HEK293T (cell line): ENCODE measurements around the gene EMSY.

Experiments
- BHLHE40 ChIP-seq: fragments of 450-650 bp; IDR thresholded peaks from 2 replicates; pipeline ENCODE4 v1.6.1; 2016; ENCODE audit warnings: mild to moderate bottlenecking, moderate library complexity, borderline replicate concordance
- ELF4 ChIP-seq: fragments of 450-650 bp; IDR thresholded peaks from 2 replicates; pipeline ENCODE4 v1.6.1; 2017; ENCODE audit warnings: antibody characterized with exemption
- FOXA1 ChIP-seq: fragments of 450-650 bp; IDR thresholded peaks from 2 replicates; pipeline ENCODE4 v1.6.1; 2016; ENCODE audit warnings: mild to moderate bottlenecking
- FOXK2 ChIP-seq: fragments of 450-650 bp; IDR thresholded peaks from 2 replicates; pipeline ENCODE4 v1.6.1; 2016; ENCODE audit warnings: mild to moderate bottlenecking
- FOXM1 ChIP-seq: fragments of 450-650 bp; IDR thresholded peaks from 2 replicates; pipeline ENCODE4 v1.6.1; 2017; ENCODE audit warnings: mild to moderate bottlenecking, borderline replicate concordance
- HDGF ChIP-seq: fragments of 450-650 bp; IDR thresholded peaks from 2 replicates; pipeline ENCODE4 v1.6.1; 2017; ENCODE audit warnings: antibody characterized with exemption, borderline replicate concordance
- LEF1 ChIP-seq: fragments of 450-650 bp; IDR thresholded peaks from 2 replicates; pipeline ENCODE4 v1.6.1; 2017; ENCODE audit warnings: mild to moderate bottlenecking, borderline replicate concordance
- NFRKB ChIP-seq: fragments of 450-650 bp; IDR thresholded peaks from 2 replicates; pipeline ENCODE4 v1.6.1; 2016; ENCODE audit warnings: mild to moderate bottlenecking, moderate library complexity
- SP1 ChIP-seq: fragments of 450-650 bp; IDR thresholded peaks from 2 replicates; pipeline ENCODE4 v1.6.1; 2017
- SUZ12 ChIP-seq: fragments of 450-650 bp; IDR thresholded peaks from 2 replicates; pipeline ENCODE4 v1.6.1; 2016; ENCODE audit warnings: mild to moderate bottlenecking

- TF ChIP-seq SUZ12 (no peak), ELF4 (no peak), BHLHE40 (no peak), LEF1 (no peak), FOXM1 (no peak), HDGF (no peak), SP1 (no peak), NFRKB (no peak), FOXK2 (no peak), FOXA1 (no peak)
Measured at GRCh38 chr11:76589964-76590950, 145.4 kb downstream of the EMSY start.
